ENCODE results near the gene TMEM123. TPM values are rescaled to one million over a fixed set of nuclear protein-coding genes. Genes with fewer than 3 reads are reported as not detected.

TMEM123 gene
- total and polyA plus RNA-seq, 10 of the 15 experiments (the other 5 are each of a cell fraction or from before 2014, with no cell fraction given), result 35.1 to 667 (median 123) TPM

DNA sequence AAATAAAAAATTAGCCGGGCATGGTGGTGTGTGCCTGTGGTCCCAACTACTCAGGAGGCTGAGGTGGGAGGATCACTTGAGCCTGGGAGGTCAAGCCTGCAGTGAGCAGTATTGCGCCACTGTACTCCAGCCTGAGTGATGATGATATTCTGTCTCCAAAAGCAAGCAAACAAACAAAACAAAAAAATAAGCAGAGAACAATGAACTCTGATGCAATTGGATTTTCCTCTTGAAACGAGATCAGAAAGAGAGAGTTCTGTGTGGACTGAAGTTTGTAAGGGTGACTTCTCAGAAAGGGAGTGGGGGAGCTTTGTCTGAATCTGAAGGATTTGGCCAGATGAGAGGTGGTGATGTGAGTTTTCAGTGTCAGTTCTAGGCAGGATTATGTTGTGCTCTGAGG is 6.0 kb upstream of the TMEM123 start:
- intact Hi-C loops (cut with micrococcal nuclease; ENCODE audit: unreplicated experiment), result no loop called here
- WGBS (ENCODE audit: insufficient coverage, insufficient replicate concordance, low lambda C conversion rate, missing lambda C conversion rate), result 100% methylated on average over 3 of the region's 3 CpGs
- FAIRE-seq (no peak), ATAC-seq (no peak; the same call in 2 of the 3 replicates), DNase-seq (ENCODE audit: low read depth, low spot score) (no peak)
- Histone ChIP-seq H2AFZ (ENCODE audit: control insufficient read depth, low read depth, low read length) (peak overlapping the region; percentile 21), H3K9ac (ENCODE audit: control insufficient read depth, insufficient read depth, low read length) (no peak overlapping the region), H3K27me3 (replicated peaks in 1 of 2; ENCODE audit: control insufficient read depth in 2 of 2, insufficient read depth in 2 of 2, low read length in 1 of 2) (no peaks in the 10 kb centered on the region), H3K4me3 (no peak overlapping the region), H3K4me2 (ENCODE audit: control insufficient read depth, insufficient read depth) (no peak overlapping the region), H3K9me3 (replicated peaks; ENCODE audit: control insufficient read depth, insufficient read depth, low read length) (no peaks in the 10 kb centered on the region), H3K4me1 (ENCODE audit: control insufficient read depth, insufficient read depth, low read length) (peaks cover 22% of the 10 kb centered on the region), H3K36me3 (ENCODE audit: control insufficient read depth in 2 of 2, insufficient read depth in 2 of 2, low read length in 1 of 2) (no peaks in the 10 kb centered on the region), H3K27ac (ENCODE audit: control insufficient read depth, insufficient read depth) (no peak overlapping the region), H4K20me1 (ENCODE audit: control insufficient read depth, insufficient read depth) (no peaks in the 10 kb centered on the region), H3K79me2 (ENCODE audit: control insufficient read depth, insufficient read depth, low read length) (no peaks in the 10 kb centered on the region)
- SMC1A ChIA-PET (ENCODE audit: uncharacterized antibody, unreplicated experiment), result interaction anchor here (0.9 to 3.8 kb wide), 3 partner anchors 18 to 85 kb away, joined by 3 to 18 read pairs (median 4); no protein-coding TSS in a partner anchor
- BruUV-seq (replicated peaks), result no TSS peak
- POLR2A ChIA-PET, result no interaction called here
- CTCF ChIA-PET, result interaction anchor here (1.2 to 1.9 kb wide), 4 partner anchors 16 to 208 kb away, joined by 3 to 6 read pairs (median 5); no protein-coding TSS in a partner anchor
- in situ Hi-C loops (cut with MboI), result no loop called here
- RAD21 ChIA-PET (ENCODE audit: unreplicated experiment), result interaction anchor here (1.0 to 2.9 kb wide), 7 partner anchors 10 to 116 kb away, joined by 3 to 10 read pairs (median 4); no protein-coding TSS in a partner anchor
- TF ChIP-seq KLF5 (IDR thresholded peaks at IDR 0.05; ENCODE audit: partially characterized antibody) (no peak), PAX5 (IDR thresholded peaks at IDR 0.05; ENCODE audit: borderline replicate concordance, low read depth, low read length) (no peak), KDM1A (IDR thresholded peaks at IDR 0.05; ENCODE audit: borderline replicate concordance) (no peak), TCF7 (IDR thresholded peaks at IDR 0.05; ENCODE audit: borderline replicate concordance) (no peak), TCF12 (IDR thresholded peaks at IDR 0.05; ENCODE audit: low read depth, low read length) (no peak), ZNF24 (IDR thresholded peaks at IDR 0.05) (no peak), SMAD1 (IDR thresholded peaks at IDR 0.05; ENCODE audit: low read depth, partially characterized antibody) (no peak), CREB1 (IDR thresholded peaks at IDR 0.05; ENCODE audit: low read depth) (no peak), NR2C1 (IDR thresholded peaks at IDR 0.05) (no peak), ATF7 (IDR thresholded peaks at IDR 0.05; ENCODE audit: low read depth) (no peak), EGR1 (IDR thresholded peaks at IDR 0.05; ENCODE audit: borderline replicate concordance in 1 of 2, low read depth in 2 of 2, low read length in 2 of 2) (no peak), CHD1 (IDR thresholded peaks at IDR 0.05; ENCODE audit: low read depth, low read length) (no peak), NFYB (IDR thresholded peaks at IDR 0.05; ENCODE audit: insufficient read depth, low read depth, low read length) (no peak)
- TF ChIP-seq, protein P1, sequence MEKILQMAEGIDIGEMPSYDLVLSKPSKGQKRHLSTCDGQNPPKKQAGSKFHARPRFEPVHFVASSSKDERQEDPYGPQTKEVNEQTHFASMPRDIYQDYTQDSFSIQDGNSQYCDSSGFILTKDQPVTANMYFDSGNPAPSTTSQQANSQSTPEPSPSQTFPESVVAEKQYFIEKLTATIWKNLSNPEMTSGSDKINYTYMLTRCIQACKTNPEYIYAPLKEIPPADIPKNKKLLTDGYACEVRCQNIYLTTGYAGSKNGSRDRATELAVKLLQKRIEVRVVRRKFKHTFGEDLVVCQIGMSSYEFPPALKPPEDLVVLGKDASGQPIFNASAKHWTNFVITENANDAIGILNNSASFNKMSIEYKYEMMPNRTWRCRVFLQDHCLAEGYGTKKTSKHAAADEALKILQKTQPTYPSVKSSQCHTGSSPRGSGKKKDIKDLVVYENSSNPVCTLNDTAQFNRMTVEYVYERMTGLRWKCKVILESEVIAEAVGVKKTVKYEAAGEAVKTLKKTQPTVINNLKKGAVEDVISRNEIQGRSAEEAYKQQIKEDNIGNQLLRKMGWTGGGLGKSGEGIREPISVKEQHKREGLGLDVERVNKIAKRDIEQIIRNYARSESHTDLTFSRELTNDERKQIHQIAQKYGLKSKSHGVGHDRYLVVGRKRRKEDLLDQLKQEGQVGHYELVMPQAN (conservative IDR thresholded peaks at IDR 0.05), result no peak
- TF ChIP-seq, protein P2, sequence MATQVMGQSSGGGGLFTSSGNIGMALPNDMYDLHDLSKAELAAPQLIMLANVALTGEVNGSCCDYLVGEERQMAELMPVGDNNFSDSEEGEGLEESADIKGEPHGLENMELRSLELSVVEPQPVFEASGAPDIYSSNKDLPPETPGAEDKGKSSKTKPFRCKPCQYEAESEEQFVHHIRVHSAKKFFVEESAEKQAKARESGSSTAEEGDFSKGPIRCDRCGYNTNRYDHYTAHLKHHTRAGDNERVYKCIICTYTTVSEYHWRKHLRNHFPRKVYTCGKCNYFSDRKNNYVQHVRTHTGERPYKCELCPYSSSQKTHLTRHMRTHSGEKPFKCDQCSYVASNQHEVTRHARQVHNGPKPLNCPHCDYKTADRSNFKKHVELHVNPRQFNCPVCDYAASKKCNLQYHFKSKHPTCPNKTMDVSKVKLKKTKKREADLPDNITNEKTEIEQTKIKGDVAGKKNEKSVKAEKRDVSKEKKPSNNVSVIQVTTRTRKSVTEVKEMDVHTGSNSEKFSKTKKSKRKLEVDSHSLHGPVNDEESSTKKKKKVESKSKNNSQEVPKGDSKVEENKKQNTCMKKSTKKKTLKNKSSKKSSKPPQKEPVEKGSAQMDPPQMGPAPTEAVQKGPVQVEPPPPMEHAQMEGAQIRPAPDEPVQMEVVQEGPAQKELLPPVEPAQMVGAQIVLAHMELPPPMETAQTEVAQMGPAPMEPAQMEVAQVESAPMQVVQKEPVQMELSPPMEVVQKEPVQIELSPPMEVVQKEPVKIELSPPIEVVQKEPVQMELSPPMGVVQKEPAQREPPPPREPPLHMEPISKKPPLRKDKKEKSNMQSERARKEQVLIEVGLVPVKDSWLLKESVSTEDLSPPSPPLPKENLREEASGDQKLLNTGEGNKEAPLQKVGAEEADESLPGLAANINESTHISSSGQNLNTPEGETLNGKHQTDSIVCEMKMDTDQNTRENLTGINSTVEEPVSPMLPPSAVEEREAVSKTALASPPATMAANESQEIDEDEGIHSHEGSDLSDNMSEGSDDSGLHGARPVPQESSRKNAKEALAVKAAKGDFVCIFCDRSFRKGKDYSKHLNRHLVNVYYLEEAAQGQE (IDR thresholded peaks at IDR 0.05; ENCODE audit: low read depth, low read length), result no peak
- TF ChIP-seq, protein P3, sequence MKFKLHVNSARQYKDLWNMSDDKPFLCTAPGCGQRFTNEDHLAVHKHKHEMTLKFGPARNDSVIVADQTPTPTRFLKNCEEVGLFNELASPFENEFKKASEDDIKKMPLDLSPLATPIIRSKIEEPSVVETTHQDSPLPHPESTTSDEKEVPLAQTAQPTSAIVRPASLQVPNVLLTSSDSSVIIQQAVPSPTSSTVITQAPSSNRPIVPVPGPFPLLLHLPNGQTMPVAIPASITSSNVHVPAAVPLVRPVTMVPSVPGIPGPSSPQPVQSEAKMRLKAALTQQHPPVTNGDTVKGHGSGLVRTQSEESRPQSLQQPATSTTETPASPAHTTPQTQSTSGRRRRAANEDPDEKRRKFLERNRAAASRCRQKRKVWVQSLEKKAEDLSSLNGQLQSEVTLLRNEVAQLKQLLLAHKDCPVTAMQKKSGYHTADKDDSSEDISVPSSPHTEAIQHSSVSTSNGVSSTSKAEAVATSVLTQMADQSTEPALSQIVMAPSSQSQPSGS (IDR thresholded peaks at IDR 0.05; ENCODE audit: low read length), result no peak

Measured in GM12878 (cell line).